ENCODE measurements around the gene UBE2Q2.
"Not testable (repeated sequence)": the region's sequence is repeated elsewhere in the genome, so short reads cannot be mapped to it uniquely, and the experiment has no call there.

UBE2Q2 gene

DNA sequence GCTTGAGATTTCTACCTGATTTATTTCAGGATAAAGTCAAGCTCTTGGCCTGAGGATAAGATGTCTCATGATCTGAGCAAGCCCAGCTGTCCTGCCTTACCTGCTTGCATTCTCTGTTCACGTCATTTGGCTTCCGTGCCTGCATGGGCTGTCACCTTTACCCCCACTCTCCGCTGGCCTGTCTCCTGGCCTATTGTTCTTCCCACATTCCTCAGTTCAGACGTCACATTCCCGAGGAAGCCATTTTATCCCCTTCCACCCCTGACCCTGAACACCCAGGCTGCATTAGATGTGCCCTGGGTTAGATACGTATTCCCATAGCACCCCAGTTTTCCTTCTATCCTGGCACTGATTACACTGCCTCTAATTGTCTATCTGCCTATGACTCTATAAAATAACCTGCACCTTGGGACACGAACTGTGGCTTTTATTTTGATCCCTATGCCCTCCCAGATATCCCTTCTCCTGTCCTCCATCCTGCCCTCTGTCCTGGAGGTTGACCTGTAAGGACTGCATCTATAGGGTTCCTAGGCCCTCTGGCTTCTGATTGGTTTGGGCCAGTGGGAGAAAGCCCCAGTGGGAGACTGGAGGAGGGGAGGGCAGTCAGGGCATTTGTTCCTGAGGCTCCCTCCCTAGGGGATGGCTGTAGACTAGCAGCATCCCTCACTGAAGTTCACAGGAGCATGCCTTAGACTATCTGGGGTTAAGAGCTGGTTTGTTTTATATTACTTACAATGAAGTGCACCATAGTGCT, 19.2 kb upstream of the UBE2Q2 start:
- DNase-seq (ENCODE audit: extremely low read depth in 1 of 2, low read depth in 1 of 2) = no peak

DNA sequence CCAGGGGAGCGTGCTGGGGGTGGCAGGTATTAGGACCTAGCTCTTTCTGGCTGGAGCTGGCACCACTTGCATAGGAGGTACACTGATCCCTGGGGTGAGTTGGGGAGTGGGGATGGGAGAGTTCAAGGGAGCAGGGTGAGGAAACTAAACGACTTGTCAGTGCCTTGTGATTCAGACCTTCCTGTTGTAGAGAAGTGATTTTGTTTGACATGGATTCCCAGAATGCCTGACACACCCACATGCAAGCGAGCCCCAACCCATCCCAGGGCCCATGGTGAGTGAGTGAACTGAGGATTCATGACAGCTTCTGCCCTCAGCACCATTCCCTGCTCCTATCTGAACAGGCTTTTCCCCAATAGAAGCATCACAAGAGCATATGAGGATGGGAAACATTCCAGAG, 15.6 kb upstream of the UBE2Q2 start:
- DNase-seq (ENCODE audit: extremely low read depth in 1 of 2, low read depth in 1 of 2) = no peak

GRCh38 chr15:75828429-75828828, 14.8 kb upstream of the UBE2Q2 start:
- DNase-seq (ENCODE audit: extremely low read depth in 1 of 2, low read depth in 1 of 2) = no peak

DNA sequence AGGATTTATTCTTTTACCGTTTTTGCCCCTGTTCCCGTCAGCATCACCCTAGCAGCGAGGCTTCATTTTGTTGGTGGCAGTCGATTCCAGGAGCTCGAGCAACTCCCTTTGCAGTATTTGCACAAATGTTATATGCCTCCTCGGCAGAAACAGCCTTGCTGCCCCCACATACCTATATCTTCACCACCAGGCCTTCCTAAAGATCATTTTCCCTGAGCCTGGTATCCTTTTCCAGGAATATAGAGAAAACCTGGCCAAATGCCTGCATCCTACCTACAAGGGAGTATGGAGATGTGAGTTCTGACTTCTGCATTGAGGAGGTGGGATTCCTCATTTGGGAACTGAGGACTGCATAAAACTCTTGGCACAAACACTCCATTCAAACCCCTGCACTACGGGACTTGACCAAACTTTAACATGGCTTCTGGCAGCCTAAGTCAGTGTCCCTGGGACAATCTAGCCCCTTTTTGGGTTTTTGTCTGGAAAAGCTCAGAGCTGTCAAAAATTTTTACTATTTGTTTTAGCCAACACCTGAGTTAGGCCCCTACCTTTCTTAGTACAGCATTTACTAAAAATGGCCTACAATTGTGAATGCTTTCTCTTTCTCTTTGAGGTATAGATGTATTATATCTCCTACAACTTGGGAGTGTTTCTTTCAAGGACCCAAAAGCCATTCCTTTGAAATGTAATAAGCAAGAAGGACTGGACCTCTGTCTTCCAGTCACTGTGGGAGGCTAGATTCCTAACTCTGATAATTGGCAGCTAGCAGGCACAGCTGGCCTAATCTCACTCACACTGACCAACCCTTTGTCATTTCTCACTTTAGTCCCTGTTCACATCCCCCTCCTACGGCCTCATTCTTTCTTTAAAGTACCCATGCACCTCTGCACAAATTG, 12.1 kb upstream of the UBE2Q2 start:
- DNase-seq (ENCODE audit: extremely low read depth in 1 of 2, low read depth in 1 of 2) = no peak

- no peak for DNase-seq (ENCODE audit: extremely low read depth in 1 of 2, low read depth in 1 of 2)
These were observed 11.5 kb upstream of the UBE2Q2 start for GRCh38 chr15:75831806-75832102.

DNA sequence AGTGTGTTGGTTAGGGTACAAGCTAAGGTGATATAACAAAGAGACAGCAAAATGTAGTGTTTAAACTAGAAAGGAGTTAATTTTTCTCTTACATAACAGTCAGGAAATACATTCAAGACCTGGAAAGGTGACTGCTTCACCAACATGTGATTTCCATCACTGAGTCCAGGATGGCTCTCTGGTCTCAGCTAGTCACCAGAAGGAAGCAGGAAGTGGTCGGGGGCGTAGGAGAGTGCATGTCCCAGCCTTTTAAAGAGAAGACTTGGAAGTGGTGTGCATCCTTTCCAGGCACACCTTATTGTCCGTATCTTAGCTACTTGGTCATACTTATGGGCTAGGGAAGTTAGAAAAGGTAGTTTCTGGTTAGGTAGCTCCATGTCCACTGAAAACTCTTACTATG, 11.1 kb upstream of the UBE2Q2 start:
- no peak for DNase-seq (ENCODE audit: extremely low read depth in 1 of 2, low read depth in 1 of 2)

GRCh38 chr15:75834021-75834420, 9.2 kb upstream of the UBE2Q2 start:
- DNase-seq (ENCODE audit: extremely low read depth in 1 of 2, low read depth in 1 of 2) = no peak

DNA sequence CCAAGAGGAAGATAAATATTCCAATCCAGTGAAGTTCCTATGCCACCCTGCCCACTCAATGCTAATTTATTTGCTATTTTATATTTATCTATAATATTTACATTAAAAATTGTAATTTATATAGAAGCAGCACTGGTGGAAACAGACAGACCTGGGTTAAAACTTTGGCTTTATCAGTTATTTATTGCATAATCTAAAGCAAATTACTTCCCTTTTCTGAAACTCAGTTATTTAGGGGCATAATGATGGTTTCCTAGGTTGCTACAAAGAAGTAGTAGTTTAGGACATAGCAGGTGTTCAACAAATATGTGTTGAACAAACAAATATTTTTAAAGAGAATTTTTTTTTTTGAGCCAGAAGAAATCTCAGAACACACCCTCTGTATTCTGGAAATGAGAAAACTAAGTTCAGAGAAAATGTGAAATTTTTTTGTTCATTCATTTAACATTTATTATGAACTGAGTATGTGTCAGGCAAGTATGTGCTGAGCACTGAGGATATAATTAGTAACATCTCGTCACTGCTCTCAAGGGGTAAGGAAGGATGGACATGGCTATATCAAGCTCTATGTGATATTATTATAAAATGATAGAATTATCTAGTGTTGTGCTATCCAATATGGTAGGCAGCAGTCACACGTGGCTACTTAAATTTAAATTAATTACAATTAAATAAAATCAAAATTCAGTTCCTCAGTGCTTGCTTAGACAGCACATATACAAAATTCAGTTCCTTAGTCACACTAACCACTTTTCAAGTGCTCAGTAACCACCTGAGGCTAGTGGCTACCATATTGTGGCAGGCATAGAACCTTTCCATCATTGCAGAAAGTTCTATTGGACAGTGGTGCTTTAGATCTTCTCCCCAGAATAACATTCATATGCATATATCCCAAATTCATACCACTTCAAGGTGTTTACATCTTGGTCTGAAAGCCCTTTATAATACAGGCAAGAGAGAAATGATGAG, 7.0 kb upstream of the UBE2Q2 start:
- DNase-seq (ENCODE audit: extremely low read depth in 1 of 2, low read depth in 1 of 2) = no peak

DNA sequence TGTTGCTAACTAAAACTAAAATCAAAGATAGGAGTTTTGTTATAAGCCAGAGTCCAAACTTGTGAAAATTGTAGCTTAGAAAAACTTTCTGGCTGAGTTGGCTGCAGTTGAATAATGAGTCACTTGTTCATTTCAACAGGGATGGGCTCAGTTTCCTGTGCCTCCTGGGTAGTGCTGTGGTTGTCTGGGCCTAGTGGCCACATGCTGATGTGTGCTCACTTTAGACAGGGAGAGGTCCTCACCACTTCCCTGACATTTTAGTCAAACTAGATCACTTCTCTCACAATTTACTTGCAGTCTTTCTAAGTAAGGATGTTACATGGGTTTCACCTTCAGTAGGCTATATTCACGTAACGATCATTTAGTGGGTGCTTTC, 6.3 kb upstream of the UBE2Q2 start:
- DNase-seq (ENCODE audit: extremely low read depth in 1 of 2, low read depth in 1 of 2) = peak; percentile 27 to 54

- DNase-seq (ENCODE audit: extremely low read depth in 1 of 2, low read depth in 1 of 2) = no peak
These were observed 2.6 kb upstream of the UBE2Q2 start for GRCh38 chr15:75840659-75841058.

GRCh38 chr15:75841626-75842025, 1.6 kb upstream of the UBE2Q2 start:
- no peak for DNase-seq (ENCODE audit: extremely low read depth in 1 of 2, low read depth in 1 of 2)

- DNase-seq (ENCODE audit: extremely low read depth in 1 of 2, low read depth in 1 of 2) = peak; percentile 14 to 16
These were observed 683 bp downstream of the UBE2Q2 start for GRCh38 chr15:75843678-75844581.

DNA sequence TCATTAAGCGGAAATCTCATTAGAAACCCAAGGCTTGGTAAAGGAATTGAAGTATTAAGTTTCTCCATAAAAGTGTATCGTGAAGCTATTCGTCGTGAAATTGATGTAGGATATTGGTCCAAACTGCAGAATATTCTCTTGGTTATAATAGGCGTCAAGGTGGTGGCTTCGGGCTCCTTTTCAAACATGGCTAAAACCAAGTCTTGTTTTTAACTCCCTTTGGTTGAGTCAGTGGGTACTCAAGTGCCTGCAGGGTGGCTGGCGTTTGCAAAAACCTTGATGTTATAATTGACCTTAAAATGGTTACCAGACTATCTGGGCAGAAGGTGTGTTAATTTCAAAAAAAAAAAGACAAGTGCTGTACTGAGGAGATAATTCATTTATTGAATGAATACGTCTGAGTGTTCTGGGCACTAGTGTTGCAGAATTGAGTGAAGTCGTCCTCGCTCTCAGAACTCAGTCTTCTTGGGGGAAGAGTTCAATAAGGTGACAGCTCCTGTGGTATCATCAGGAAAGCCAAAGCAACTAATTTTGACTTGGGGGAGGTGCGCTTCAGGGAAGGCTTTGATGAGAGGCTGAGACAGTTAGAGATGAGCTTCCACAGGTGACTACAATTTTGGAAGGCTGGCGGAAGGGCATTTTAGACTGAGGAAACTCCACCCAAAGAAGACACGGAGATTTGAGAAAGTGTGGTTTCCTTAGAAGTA, 1.5 kb downstream of the UBE2Q2 start:
- no peak for DNase-seq (ENCODE audit: extremely low read depth in 1 of 2, low read depth in 1 of 2)

GRCh38 chr15:75849167-75849566, 5.9 kb downstream of the UBE2Q2 start:
- DNase-seq (ENCODE audit: extremely low read depth in 1 of 2, low read depth in 1 of 2) = no peak

GRCh38 chr15:75850708-75851107, 7.5 kb downstream of the UBE2Q2 start:
- DNase-seq (ENCODE audit: extremely low read depth in 1 of 2, low read depth in 1 of 2) = no peak

GRCh38 chr15:75851566-75851965, 8.3 kb downstream of the UBE2Q2 start:
- not testable (repeated sequence) for DNase-seq (ENCODE audit: extremely low read depth in 1 of 2, low read depth in 1 of 2)

GRCh38 chr15:75857886-75858285, 14.6 kb downstream of the UBE2Q2 start:
- DNase-seq (ENCODE audit: extremely low read depth in 1 of 2, low read depth in 1 of 2) = no peak

GRCh38 chr15:75861750-75862402, 18.6 kb downstream of the UBE2Q2 start:
- DNase-seq (ENCODE audit: extremely low read depth in 1 of 2, low read depth in 1 of 2) = no peak

- DNase-seq (ENCODE audit: extremely low read depth in 1 of 2, low read depth in 1 of 2) = no peak
These were observed 19.5 kb downstream of the UBE2Q2 start for GRCh38 chr15:75862796-75863195.
